SK-N-MC (cell line): ENCODE data around the gene WNT3.

ENCODE experiments used
- EZH2 ChIP-seq: fragments of 200-600 bp; sonication (generic); IDR thresholded peaks from one replicate; pipeline ENCODE4 v1.6.1; 2017; ENCODE audit warnings: antibody characterized with exemption
- FOXP2 ChIP-seq: optimal IDR thresholded peaks from 2 replicates; pipeline ENCODE3; 2011; ENCODE audit warnings: mild to moderate bottlenecking, moderate library complexity; ENCODE audit not compliant: insufficient read depth; ENCODE audit errors: extremely low read length, control extremely low read depth
- POLR2AphosphoS5 ChIP-seq: IDR thresholded peaks from 2 replicates; pipeline ENCODE4 v1.6.1; 2012; ENCODE audit warnings: mild to moderate bottlenecking, low read depth, low read length, borderline replicate concordance

GRCh38 chr17:46865100-46865499, 46.6 kb upstream of the WNT3 start:
- TF ChIP-seq EZH2: no peak
- TF ChIP-seq POLR2AphosphoS5: no peak
- TF ChIP-seq FOXP2: no peak
